Brain microvascular endothelial cell (primary cell): ENCODE data around the gene ANKS3.

Source experiments
- DNase-seq: peaks from one replicate; pipeline ENCODE4 v3.0.0-alpha.2; 2020
- H3K27ac ChIP-seq: fragments of 250-450 bp; sonication (Bioruptor Pico); 2 replicates; pipeline ENCODE4 v1.5.1; 2020; ENCODE audit warnings: mild to moderate bottlenecking, moderate library complexity
- H3K27me3 ChIP-seq: fragments of 250-450 bp; sonication (Bioruptor Pico); replicated peaks from 2 replicates; pipeline ENCODE4 v1.5.1; 2020; ENCODE audit warnings: mild to moderate bottlenecking
- H3K36me3 ChIP-seq: fragments of 250-450 bp; sonication (Bioruptor Pico); replicated peaks from 2 replicates; pipeline ENCODE4 v1.5.1; 2020; ENCODE audit warnings: mild to moderate bottlenecking
- H3K4me3 ChIP-seq: 2 replicates; pipeline ENCODE4 v1.5.1; 2011; ENCODE audit warnings: low read depth, mild to moderate bottlenecking, control low read depth, low read length, moderate library complexity
- in situ Hi-C: cut with HindIII; loops from 2 replicates; pipeline ENCODE4 v1.10.0; 2017; ENCODE audit warnings: low sequenced_read_pairs, low pct_ligation_motif_present
- TF ChIP-seq, protein P1 (sequence below): IDR thresholded peaks from 2 replicates; pipeline ENCODE4 v1.5.1; 2011; ENCODE audit warnings: low read depth, mild to moderate bottlenecking, moderate library complexity, low read length, control low read depth, inconsistent platforms; ENCODE audit errors: missing control alignments

ANKS3 gene

DNA sequence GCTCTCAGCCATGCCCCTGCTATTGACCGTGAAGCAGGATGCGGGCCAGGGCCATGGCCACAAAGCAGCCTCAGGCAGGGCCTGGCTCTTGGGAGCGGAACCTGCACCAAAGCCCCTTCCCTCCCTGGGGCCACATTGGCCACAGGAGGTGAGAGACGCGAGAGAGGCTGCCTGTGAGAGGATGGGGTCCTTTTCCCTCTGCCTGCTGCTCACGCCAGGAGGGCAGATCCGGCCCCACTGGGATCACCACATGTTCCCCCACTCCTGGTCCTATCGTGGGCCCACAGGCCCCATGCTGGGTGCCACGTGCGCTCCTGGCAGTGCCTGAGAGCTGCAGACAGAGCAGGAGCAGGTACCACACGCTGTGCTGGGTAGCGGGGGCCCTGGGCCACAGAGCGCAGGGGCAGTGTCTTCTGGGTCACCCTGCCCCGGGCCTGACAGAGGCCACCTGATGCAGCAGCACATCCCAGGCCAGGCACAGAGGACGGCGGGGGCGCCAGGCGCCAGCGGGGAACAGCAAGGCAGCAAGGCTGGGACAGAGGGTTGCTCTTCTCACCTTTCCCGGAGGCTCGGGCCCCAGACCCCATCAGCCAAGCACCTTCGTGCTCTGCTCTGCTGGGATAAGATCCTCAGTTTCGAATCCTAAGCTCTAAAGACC, 49.9 kb downstream of the ANKS3 start:
- TF ChIP-seq, protein P1, sequence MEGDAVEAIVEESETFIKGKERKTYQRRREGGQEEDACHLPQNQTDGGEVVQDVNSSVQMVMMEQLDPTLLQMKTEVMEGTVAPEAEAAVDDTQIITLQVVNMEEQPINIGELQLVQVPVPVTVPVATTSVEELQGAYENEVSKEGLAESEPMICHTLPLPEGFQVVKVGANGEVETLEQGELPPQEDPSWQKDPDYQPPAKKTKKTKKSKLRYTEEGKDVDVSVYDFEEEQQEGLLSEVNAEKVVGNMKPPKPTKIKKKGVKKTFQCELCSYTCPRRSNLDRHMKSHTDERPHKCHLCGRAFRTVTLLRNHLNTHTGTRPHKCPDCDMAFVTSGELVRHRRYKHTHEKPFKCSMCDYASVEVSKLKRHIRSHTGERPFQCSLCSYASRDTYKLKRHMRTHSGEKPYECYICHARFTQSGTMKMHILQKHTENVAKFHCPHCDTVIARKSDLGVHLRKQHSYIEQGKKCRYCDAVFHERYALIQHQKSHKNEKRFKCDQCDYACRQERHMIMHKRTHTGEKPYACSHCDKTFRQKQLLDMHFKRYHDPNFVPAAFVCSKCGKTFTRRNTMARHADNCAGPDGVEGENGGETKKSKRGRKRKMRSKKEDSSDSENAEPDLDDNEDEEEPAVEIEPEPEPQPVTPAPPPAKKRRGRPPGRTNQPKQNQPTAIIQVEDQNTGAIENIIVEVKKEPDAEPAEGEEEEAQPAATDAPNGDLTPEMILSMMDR, result no peak
- no peak overlapping the region for H3K27ac ChIP-seq
- DNase-seq, result no peak
- H3K4me3 ChIP-seq, result no peak overlapping the region
- H3K36me3 ChIP-seq, result peaks cover 60% of the 10 kb centered on the region
- in situ Hi-C loops, result no loop called here
- H3K27me3 ChIP-seq, result no peaks in the 10 kb centered on the region

GRCh38 chr16:4683255-4684057, 50.6 kb downstream of the ANKS3 start:
- TF ChIP-seq, protein P1, result no peak
- no peak overlapping the region for H3K27ac ChIP-seq
- DNase-seq, result no peak

GRCh38 chr16:4682616-4683254, 51.3 kb downstream of the ANKS3 start:
- Histone ChIP-seq H3K27me3 (no peaks in the 10 kb centered on the region), H3K27ac (no peak overlapping the region), H3K4me3 (no peak overlapping the region), H3K36me3 (peaks cover 54% of the 10 kb centered on the region)
- in situ Hi-C loops, result no loop called here
- TF ChIP-seq, protein P1, result peak; percentile 79
- peak; percentile 14 for DNase-seq

More at GRCh38 chr16:4683255-4684057, 50.6 kb downstream of the ANKS3 start:
- Histone ChIP-seq H3K4me3 (no peak overlapping the region), H3K36me3 (peaks cover 57% of the 10 kb centered on the region), H3K27me3 (no peaks in the 10 kb centered on the region)
- in situ Hi-C loops, result no loop called here

- Histone ChIP-seq H3K36me3 (peaks cover 51% of the 10 kb centered on the region), H3K27ac (no peak overlapping the region), H3K27me3 (no peaks in the 10 kb centered on the region), H3K4me3 (no peak overlapping the region)
- in situ Hi-C loops, result no loop called here
- DNase-seq, result no peak
- TF ChIP-seq, protein P1, result no peak
These were observed 51.9 kb downstream of the ANKS3 start for GRCh38 chr16:4682084-4682591.

- TF ChIP-seq, protein P1, result no peak
- no peak for DNase-seq
- Histone ChIP-seq H3K36me3 (peaks cover 49% of the 10 kb centered on the region), H3K4me3 (no peak overlapping the region), H3K27me3 (no peaks in the 10 kb centered on the region), H3K27ac (no peak overlapping the region)
- in situ Hi-C loops, result no loop called here
These were observed 52.5 kb downstream of the ANKS3 start for GRCh38 chr16:4681471-4682083.
